Hepatocyte (in vitro differentiated cells): ENCODE measurements around the gene N4BP2L2.

ENCODE experiments used
- EZH2 ChIP-seq: fragments of 200-600 bp; sonication (generic); IDR thresholded peaks from 2 replicates; pipeline ENCODE4 v1.6.1; 2016; ENCODE audit warnings: antibody characterized with exemption, mild to moderate bottlenecking, borderline replicate concordance
- TF ChIP-seq, protein P1 (sequence below): fragments of 200-600 bp; sonication (generic); IDR thresholded peaks from 2 replicates; pipeline ENCODE4 v1.5.1; 2016; ENCODE audit warnings: antibody characterized with exemption, mild to moderate bottlenecking; ENCODE audit not compliant: poor library complexity

DNA sequence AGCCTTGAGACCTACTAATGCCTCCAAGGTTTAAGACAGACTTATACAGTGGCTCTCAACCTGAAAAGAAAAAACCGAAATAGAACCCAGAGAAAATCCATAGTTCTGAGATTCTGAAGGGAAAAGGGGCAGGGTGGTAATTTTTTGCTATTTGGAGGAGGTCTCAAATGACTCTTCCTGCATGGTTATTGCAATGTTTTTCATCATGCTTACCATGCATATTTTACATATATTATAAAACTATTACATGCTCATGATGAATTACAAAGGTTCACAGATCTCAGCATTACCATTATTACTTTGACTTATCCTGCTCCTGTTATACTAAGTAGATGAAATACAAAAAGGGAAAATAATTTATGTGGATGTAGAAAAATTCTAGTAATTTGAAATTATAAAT lies 47.6 kb downstream of the N4BP2L2 start:
- TF ChIP-seq, protein P1, sequence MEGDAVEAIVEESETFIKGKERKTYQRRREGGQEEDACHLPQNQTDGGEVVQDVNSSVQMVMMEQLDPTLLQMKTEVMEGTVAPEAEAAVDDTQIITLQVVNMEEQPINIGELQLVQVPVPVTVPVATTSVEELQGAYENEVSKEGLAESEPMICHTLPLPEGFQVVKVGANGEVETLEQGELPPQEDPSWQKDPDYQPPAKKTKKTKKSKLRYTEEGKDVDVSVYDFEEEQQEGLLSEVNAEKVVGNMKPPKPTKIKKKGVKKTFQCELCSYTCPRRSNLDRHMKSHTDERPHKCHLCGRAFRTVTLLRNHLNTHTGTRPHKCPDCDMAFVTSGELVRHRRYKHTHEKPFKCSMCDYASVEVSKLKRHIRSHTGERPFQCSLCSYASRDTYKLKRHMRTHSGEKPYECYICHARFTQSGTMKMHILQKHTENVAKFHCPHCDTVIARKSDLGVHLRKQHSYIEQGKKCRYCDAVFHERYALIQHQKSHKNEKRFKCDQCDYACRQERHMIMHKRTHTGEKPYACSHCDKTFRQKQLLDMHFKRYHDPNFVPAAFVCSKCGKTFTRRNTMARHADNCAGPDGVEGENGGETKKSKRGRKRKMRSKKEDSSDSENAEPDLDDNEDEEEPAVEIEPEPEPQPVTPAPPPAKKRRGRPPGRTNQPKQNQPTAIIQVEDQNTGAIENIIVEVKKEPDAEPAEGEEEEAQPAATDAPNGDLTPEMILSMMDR = no peak
- TF ChIP-seq EZH2 = no peak
